GM21786 (cell line): ENCODE measurements around the gene NCAN.

Source experiments
- ATAC-seq: cut with Tn5 transposase; IDR thresholded peaks from one replicate; pipeline ENCODE4 v1.9.1; 2021; ENCODE audit not compliant: unreplicated experiment

NCAN gene

GRCh38 chr19:19279062-19279612 is 67.4 kb downstream of the NCAN start:
- no peak for ATAC-seq

- no peak for ATAC-seq
Observed at GRCh38 chr19:19279853-19280252, 68.1 kb downstream of the NCAN start.

- no peak for ATAC-seq
Observed at GRCh38 chr19:19280561-19280960, 68.8 kb downstream of the NCAN start.

GRCh38 chr19:19285686-19286085 is 73.9 kb downstream of the NCAN start:
- no peak for ATAC-seq

GRCh38 chr19:19292607-19293006 is 80.8 kb downstream of the NCAN start:
- ATAC-seq, result no peak

GRCh38 chr19:19294914-19295313 is 83.2 kb downstream of the NCAN start:
- no peak for ATAC-seq

GRCh38 chr19:19296953-19297689 is 85.4 kb downstream of the NCAN start:
- no peak for ATAC-seq

GRCh38 chr19:19297759-19298158 is 86.0 kb downstream of the NCAN start:
- no peak for ATAC-seq

- ATAC-seq, result no peak
Observed at GRCh38 chr19:19300613-19301012, 88.9 kb downstream of the NCAN start.
